Tibial nerve (tissue), 4 donors: Measurements from ENCODE around the gene ZNF407.

ENCODE experiments used
- EP300 ChIP-seq, 2 donors: sonication (generic); formaldehyde crosslinking; IDR thresholded peaks; one replicate each; pipeline ENCODE4 v1.6.1; 2017; ENCODE audit warnings: antibody characterized with exemption in 2 of 2, mild to moderate bottlenecking in 1 of 2
- POLR2A ChIP-seq, 2 donors: fragments of 450-650 bp; IDR thresholded peaks; one replicate each; pipeline ENCODE4 v1.6.1; 2017; ENCODE audit warnings: antibody characterized with exemption in 2 of 2, mild to moderate bottlenecking in 2 of 2, moderate library complexity in 2 of 2
- TF ChIP-seq, protein P1 (sequence below), 5 experiments: fragments of 200-600 bp in 3 of 5; fragments of 450-650 bp in 2 of 5; sonication (generic) in 3 of 5; IDR thresholded peaks; one replicate each; pipeline ENCODE4 v1.5.1; 2016 to 2019; ENCODE audit warnings: antibody characterized with exemption in 5 of 5, mild to moderate bottlenecking in 3 of 5, moderate library complexity in 2 of 5

DNA sequence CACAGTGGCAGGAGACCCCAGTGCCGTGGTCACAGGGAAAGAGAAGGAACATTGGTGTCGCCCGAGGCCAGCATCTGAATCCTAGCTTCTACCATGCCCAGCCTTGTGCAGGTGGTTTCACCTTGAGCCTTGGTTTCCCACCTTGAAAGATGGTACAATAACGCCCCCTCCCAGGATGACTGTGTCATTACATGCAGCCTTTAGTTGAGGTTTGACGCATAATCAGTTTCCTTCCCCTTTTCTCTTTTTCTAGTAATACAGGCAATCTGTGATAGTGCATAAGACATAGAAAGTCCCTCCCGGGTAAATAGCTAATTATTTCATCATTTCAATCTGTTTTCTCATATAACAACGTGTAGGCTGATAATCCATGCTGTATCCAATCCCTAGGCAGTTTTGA is 29.8 kb upstream of the ZNF407 start:
- TF ChIP-seq, protein P1, sequence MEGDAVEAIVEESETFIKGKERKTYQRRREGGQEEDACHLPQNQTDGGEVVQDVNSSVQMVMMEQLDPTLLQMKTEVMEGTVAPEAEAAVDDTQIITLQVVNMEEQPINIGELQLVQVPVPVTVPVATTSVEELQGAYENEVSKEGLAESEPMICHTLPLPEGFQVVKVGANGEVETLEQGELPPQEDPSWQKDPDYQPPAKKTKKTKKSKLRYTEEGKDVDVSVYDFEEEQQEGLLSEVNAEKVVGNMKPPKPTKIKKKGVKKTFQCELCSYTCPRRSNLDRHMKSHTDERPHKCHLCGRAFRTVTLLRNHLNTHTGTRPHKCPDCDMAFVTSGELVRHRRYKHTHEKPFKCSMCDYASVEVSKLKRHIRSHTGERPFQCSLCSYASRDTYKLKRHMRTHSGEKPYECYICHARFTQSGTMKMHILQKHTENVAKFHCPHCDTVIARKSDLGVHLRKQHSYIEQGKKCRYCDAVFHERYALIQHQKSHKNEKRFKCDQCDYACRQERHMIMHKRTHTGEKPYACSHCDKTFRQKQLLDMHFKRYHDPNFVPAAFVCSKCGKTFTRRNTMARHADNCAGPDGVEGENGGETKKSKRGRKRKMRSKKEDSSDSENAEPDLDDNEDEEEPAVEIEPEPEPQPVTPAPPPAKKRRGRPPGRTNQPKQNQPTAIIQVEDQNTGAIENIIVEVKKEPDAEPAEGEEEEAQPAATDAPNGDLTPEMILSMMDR (IDR thresholded peaks at IDR 0.05) = no peak
- no peak for TF ChIP-seq POLR2A (IDR thresholded peaks at IDR 0.05)
- no peak for TF ChIP-seq EP300 (IDR thresholded peaks at IDR 0.05)
